Hepatocyte (in vitro differentiated cells): ENCODE measurements around the gene SSR1. TPM values are rescaled to one million over a fixed set of nuclear protein-coding genes. Genes with fewer than 3 reads are reported as not detected.
A peak's percentile ranks its signal among the peaks of the same experiment; 100 is the strongest.

ENCODE experiments used
- DNase-seq: peaks from one replicate; pipeline ENCODE4 v3.0.0-alpha.2; 2016; ENCODE audit warnings: low spot score
- H2AFZ ChIP-seq: fragments of 200-600 bp; sonication (generic); 2 replicates; pipeline ENCODE4 v1.6.0; 2016; ENCODE audit warnings: antibody characterized with exemption, mild to moderate bottlenecking
- H3K27ac ChIP-seq: fragments of 200-600 bp; sonication (generic); 2 replicates; pipeline ENCODE4 v1.5.1; 2016; ENCODE audit warnings: mild to moderate bottlenecking
- H3K27me3 ChIP-seq: fragments of 200-600 bp; sonication (generic); 2 replicates; pipeline ENCODE4 v1.6.1; 2016
- H3K36me3 ChIP-seq: fragments of 200-600 bp; sonication (generic); replicated peaks from 2 replicates; pipeline ENCODE4 v1.5.1; 2016; ENCODE audit warnings: low read depth; ENCODE audit not compliant: insufficient read depth
- H3K4me1 ChIP-seq: fragments of 200-600 bp; sonication (generic); 2 replicates; pipeline ENCODE4 v1.5.1; 2016; ENCODE audit warnings: mild to moderate bottlenecking, moderate library complexity; ENCODE audit not compliant: insufficient read depth
- H3K4me2 ChIP-seq: fragments of 200-600 bp; sonication (generic); 2 replicates; pipeline ENCODE4 v1.6.0; 2016
- H3K4me3 ChIP-seq: fragments of 200-600 bp; sonication (generic); 2 replicates; pipeline ENCODE4 v1.5.1; 2016; ENCODE audit warnings: mild to moderate bottlenecking
- H3K79me2 ChIP-seq: fragments of 200-600 bp; sonication (generic); 2 replicates; pipeline ENCODE4 v1.6.0; 2017; ENCODE audit warnings: mild to moderate bottlenecking
- H3K9me2 ChIP-seq: fragments of 200-600 bp; sonication (generic); replicated peaks from 2 replicates; pipeline ENCODE4 v1.6.0; 2017; ENCODE audit warnings: mild to moderate bottlenecking; ENCODE audit not compliant: insufficient read depth
- H3K9me3 ChIP-seq: fragments of 200-600 bp; sonication (generic); 2 replicates; pipeline ENCODE4 v1.5.1; 2016; ENCODE audit warnings: low read depth, mild to moderate bottlenecking
- H4K20me1 ChIP-seq: fragments of 200-600 bp; sonication (generic); 2 replicates; pipeline ENCODE4 v1.6.0; 2016; ENCODE audit warnings: mild to moderate bottlenecking; ENCODE audit not compliant: insufficient read depth, poor library complexity, severe bottlenecking
- EZH2 ChIP-seq: fragments of 200-600 bp; sonication (generic); IDR thresholded peaks from 2 replicates; pipeline ENCODE4 v1.6.1; 2016; ENCODE audit warnings: antibody characterized with exemption, mild to moderate bottlenecking, borderline replicate concordance
- EZH2phosphoT487 ChIP-seq: fragments of 200-600 bp; sonication (generic); IDR thresholded peaks from one replicate; pipeline ENCODE4 v1.6.1; 2018; ENCODE audit warnings: antibody characterized with exemption, mild to moderate bottlenecking, low read depth, moderate library complexity; ENCODE audit not compliant: unreplicated experiment, severe bottlenecking
- WGBS: methylation state at CpG from one replicate; pipeline ENCODE4 v1.1.6; 2016; ENCODE audit warnings: low lambda C conversion rate; ENCODE audit errors: missing lambda C conversion rate; 5-methylcytosine and 5-hydroxymethylcytosine counted together
- polyA plus RNA-seq: library from polyadenylated mRNA; unstranded; fragments of >200 nt; fragmentation: Nextera tagmentation; extraction: Ambion mirVana; gene quantifications from 2 replicates; pipeline ENCODE4 v1.2.1, GENCODE V29; 2016
- total RNA-seq: library from RNA; depleted of rRNA; stranded (reverse); fragments of >200 nt; gene quantifications from 2 replicates; pipeline ENCODE4 v1.2.3, GENCODE V29; 2014
- TF ChIP-seq, protein P1 (sequence below): fragments of 200-600 bp; sonication (generic); IDR thresholded peaks from 2 replicates; pipeline ENCODE4 v1.5.1; 2016; ENCODE audit warnings: antibody characterized with exemption, mild to moderate bottlenecking; ENCODE audit not compliant: poor library complexity

SSR1 gene
- total and polyA plus RNA-seq, 2 experiments from 2014 or later = 170 to 195 TPM

DNA sequence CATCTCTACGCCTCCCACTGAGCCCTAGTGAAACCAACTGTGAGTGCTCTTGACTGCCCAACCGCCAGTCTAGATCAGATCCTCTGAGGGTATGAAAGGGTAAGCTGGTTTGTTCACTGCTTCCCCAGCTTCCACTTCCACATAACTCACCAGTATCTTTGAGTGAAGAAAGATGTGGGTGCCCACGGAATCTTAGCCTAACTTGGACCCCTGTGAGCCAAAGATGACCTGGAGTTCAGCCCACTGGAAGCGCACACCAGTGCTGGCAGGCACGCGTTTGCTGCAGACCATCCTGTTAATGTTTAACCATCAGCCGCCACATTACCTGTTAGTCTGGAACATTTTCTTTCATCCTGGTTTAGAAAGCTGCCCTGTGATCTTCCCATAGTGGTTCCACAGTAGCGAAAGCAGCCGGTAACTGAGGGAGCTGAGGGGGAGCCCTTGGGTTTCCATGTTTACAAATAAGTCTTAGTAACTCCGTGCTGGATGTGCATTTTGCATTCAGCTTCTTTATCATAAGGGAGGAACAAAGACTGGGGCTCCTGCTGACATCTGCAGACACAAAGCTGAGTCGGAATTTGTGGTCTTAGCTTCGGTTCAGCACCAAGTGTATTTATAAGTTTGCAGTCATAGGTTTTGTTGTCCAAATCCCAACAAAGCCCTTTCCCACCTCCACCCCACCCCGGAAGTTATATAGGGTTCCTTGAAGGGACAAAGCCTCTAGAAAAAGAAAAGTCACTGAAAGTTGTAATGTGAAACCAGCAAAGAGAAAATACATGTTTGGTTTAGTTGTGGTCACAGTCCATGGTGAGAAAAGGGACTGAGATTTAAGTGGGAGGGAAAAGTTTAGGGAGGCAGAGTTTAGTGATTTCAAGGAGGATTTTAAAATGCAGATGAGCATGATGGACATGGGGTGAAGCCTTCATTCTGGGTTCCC is 71.0 kb downstream of the SSR1 start:
- Histone ChIP-seq H3K4me3 (no peak overlapping the region), H3K9me2 (no peaks in the 10 kb centered on the region), H3K4me1 (peaks cover 27% of the 10 kb centered on the region), H4K20me1 (no peaks in the 10 kb centered on the region), H3K27me3 (no peaks in the 10 kb centered on the region), H3K4me2 (peak overlapping the region; percentile 58), H3K79me2 (peaks cover 28% of the 10 kb centered on the region), H2AFZ (no peak overlapping the region), H3K36me3 (no peaks in the 10 kb centered on the region), H3K27ac (peak overlapping the region; percentile 84), H3K9me3 (no peaks in the 10 kb centered on the region)
- peak; percentile 79 for DNase-seq
- 39% methylated on average over 13 of the region's 13 CpGs for WGBS
- TF ChIP-seq, protein P1, sequence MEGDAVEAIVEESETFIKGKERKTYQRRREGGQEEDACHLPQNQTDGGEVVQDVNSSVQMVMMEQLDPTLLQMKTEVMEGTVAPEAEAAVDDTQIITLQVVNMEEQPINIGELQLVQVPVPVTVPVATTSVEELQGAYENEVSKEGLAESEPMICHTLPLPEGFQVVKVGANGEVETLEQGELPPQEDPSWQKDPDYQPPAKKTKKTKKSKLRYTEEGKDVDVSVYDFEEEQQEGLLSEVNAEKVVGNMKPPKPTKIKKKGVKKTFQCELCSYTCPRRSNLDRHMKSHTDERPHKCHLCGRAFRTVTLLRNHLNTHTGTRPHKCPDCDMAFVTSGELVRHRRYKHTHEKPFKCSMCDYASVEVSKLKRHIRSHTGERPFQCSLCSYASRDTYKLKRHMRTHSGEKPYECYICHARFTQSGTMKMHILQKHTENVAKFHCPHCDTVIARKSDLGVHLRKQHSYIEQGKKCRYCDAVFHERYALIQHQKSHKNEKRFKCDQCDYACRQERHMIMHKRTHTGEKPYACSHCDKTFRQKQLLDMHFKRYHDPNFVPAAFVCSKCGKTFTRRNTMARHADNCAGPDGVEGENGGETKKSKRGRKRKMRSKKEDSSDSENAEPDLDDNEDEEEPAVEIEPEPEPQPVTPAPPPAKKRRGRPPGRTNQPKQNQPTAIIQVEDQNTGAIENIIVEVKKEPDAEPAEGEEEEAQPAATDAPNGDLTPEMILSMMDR = peak; percentile 9
- TF ChIP-seq EZH2phosphoT487 = no peak

DNA sequence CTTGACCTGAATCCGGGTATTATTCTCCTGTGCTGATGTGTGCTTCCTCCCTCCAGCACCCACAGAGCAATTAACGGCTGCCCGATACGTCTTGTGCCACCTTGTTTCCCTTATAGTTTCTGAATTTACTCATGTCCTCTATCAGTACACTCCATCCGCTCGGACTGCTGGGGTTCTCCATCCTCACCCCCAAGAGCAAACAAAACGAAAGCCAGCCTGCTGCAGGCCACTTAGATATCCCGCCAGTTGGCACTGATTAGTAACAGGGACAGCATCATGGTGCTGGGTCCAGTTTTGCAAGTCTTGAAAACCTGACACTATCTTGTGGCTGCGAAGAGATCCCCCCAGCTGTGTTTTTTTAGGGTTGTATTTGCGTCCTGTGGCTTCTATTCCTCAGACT is 71.8 kb downstream of the SSR1 start:
- Histone ChIP-seq H3K4me3 (no peak overlapping the region), H3K27ac (peak overlapping the region; percentile 84), H3K4me2 (peak overlapping the region; percentile 58), H3K9me2 (no peaks in the 10 kb centered on the region), H3K4me1 (peaks cover 28% of the 10 kb centered on the region), H3K27me3 (no peaks in the 10 kb centered on the region), H3K9me3 (no peaks in the 10 kb centered on the region), H2AFZ (no peak overlapping the region), H4K20me1 (peaks cover 4% of the 10 kb centered on the region), H3K79me2 (peaks cover 36% of the 10 kb centered on the region), H3K36me3 (no peaks in the 10 kb centered on the region)
- DNase-seq = no peak
- TF ChIP-seq, protein P1 = no peak
- no peak for TF ChIP-seq EZH2
- no peak for TF ChIP-seq EZH2phosphoT487
- WGBS = 88% methylated on average over 10 of the region's 10 CpGs

DNA sequence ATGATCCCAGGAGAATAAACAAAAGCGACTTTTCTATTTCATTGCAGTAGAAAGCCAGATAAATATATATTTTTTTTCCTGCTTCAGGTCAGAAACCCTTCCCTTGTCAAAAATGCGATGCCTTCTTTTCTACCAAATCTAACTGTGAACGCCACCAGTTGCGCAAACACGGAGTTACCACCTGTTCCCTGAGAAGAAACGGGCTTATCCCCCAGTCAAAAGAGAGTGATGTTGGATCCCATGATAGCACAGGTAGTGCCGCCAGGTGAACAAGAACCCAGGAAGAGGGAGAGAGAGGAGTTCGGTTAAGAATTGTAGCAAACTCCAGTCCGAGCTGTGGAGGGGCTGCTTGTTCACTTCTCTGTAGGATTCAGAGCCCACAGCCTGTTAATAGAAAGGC is 72.6 kb downstream of the SSR1 start:
- Histone ChIP-seq H3K36me3 (no peaks in the 10 kb centered on the region), H3K9me2 (no peaks in the 10 kb centered on the region), H4K20me1 (peaks cover 4% of the 10 kb centered on the region), H3K4me1 (peaks cover 35% of the 10 kb centered on the region), H3K4me3 (no peak overlapping the region), H3K79me2 (peaks cover 44% of the 10 kb centered on the region), H3K27ac (no peak overlapping the region), H3K4me2 (no peak overlapping the region), H3K27me3 (no peaks in the 10 kb centered on the region), H2AFZ (no peak overlapping the region), H3K9me3 (no peaks in the 10 kb centered on the region)
- DNase-seq = no peak
- WGBS = 89% methylated on average over 9 of the region's 9 CpGs
- TF ChIP-seq EZH2phosphoT487 (no peak), EZH2 (no peak)
- TF ChIP-seq, protein P1 = no peak
